Body of pancreas (tissue), 4 donors: Measurements from ENCODE around the gene VSTM4. TPM values are rescaled to one million over a fixed set of nuclear protein-coding genes. Genes with fewer than 3 reads are reported as not detected.

Experiments used
- ATAC-seq: fragments of 150-250 bp; one replicate; pipeline ENCODE4 v1.9.1; 2016
- DNase-seq, 4 donors: peaks; one replicate each; pipeline ENCODE4 v3.0.0-alpha.2; 2019
- H3K27ac ChIP-seq, 4 donors: fragments of 200-600 bp; sonication (generic); 1 replicate in 3 of 4; 2 replicates in 1 of 4; pipeline versions ENCODE4 v1.5.1 to v1.6.1; 2016 to 2019; ENCODE audit warnings: mild to moderate bottlenecking in 1 of 4, mixed read lengths in 1 of 4, moderate library complexity in 1 of 4
- H3K27me3 ChIP-seq, 2 donors: fragments of 200-600 bp; sonication (generic); one replicate each; pipeline ENCODE4 v1.6.0; 2016; ENCODE audit warnings: mild to moderate bottlenecking in 1 of 2
- H3K36me3 ChIP-seq, 2 donors: fragments of 200-600 bp; sonication (generic); replicated peaks in 1 of 2; 2 replicates each; pipeline ENCODE4 v1.5.1; 2016; ENCODE audit warnings: low read depth in 2 of 2; ENCODE audit not compliant: insufficient read depth in 1 of 2
- H3K4me1 ChIP-seq: fragments of 200-600 bp; sonication (generic); one replicate; pipeline ENCODE4 v1.6.0; 2016
- H3K4me3 ChIP-seq, 2 donors: fragments of 200-600 bp; sonication (generic); 1 replicate in 1 of 2; 2 replicates in 1 of 2; pipeline ENCODE4 v1.5.1; 2016 to 2019
- H3K9me3 ChIP-seq, 3 donors: fragments of 200-600 bp; sonication (generic); 1 replicate in 2 of 3; 2 replicates in 1 of 3; pipeline ENCODE4 v1.5.1; 2016
- POLR2A ChIP-seq, 3 donors: fragments of 450-650 bp; IDR thresholded peaks; one replicate each; pipeline ENCODE4 v1.6.1; 2016; ENCODE audit warnings: antibody characterized with exemption in 3 of 3, mild to moderate bottlenecking in 2 of 3
- WGBS, 2 donors: methylation state at CpG; one replicate each; pipeline ENCODE4 v1.1.5; 2017; 5-methylcytosine and 5-hydroxymethylcytosine counted together
- intact Hi-C: fragments of 100-400 bp; cut with DNase I; formaldehyde crosslinking; loops from one replicate; pipeline ENCODE4 v1.15.1; 2023
- total RNA-seq, 2 donors: library from RNA; depleted of rRNA; stranded (reverse); fragments of >200 nt; gene quantifications; one replicate each; pipeline ENCODE4 v1.1.0, GENCODE V29; 2016
- TF ChIP-seq, protein P1 (sequence below), 7 experiments: fragments of 450-650 bp in 4 of 7; fragments of 200-600 bp in 3 of 7; sonication (generic) in 3 of 7; IDR thresholded peaks; one replicate each; pipeline ENCODE4 v1.5.1; 2016 to 2019; ENCODE audit warnings: antibody characterized with exemption in 7 of 7

VSTM4 gene
- total RNA-seq, 2 donors from 2014 or later: 3.4 to 5.6 TPM

DNA sequence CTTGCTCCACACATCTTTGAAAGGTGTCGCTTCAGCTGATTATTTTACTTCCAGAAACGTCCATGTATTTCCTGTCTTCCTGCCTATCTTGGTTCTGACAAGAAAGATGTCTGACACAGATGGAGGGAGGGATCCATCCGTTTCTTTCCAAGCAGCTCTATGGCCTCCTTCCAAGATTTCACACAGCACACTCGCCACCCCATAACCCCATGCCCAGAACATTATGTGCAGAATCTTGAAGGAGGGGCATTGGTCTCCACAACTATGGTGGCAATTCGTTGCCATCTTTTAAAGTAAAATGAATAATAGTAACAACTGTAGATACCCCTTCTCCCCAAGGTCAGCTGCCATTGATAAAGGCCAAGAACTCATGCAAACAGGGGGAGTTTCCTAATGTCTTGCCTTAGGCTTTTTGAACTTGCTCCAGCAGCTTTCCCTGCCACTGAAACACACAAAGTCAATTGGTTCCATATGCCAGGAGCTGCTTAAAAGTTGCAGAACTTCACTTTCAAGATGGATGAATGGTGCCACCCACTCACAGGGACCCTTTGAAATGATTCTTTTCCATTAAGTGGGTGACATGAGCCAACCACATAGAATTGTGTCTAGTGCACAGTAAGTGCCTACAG is 60.0 kb downstream of the VSTM4 start:
- H3K27ac ChIP-seq: no peak overlapping the region
- no peaks in the 10 kb centered on the region for H3K36me3 ChIP-seq
- no peaks in the 10 kb centered on the region for H3K9me3 ChIP-seq
- no peak overlapping the region for H3K4me3 ChIP-seq
- DNase-seq: no peak
- TF ChIP-seq, protein P1, sequence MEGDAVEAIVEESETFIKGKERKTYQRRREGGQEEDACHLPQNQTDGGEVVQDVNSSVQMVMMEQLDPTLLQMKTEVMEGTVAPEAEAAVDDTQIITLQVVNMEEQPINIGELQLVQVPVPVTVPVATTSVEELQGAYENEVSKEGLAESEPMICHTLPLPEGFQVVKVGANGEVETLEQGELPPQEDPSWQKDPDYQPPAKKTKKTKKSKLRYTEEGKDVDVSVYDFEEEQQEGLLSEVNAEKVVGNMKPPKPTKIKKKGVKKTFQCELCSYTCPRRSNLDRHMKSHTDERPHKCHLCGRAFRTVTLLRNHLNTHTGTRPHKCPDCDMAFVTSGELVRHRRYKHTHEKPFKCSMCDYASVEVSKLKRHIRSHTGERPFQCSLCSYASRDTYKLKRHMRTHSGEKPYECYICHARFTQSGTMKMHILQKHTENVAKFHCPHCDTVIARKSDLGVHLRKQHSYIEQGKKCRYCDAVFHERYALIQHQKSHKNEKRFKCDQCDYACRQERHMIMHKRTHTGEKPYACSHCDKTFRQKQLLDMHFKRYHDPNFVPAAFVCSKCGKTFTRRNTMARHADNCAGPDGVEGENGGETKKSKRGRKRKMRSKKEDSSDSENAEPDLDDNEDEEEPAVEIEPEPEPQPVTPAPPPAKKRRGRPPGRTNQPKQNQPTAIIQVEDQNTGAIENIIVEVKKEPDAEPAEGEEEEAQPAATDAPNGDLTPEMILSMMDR (IDR thresholded peaks at IDR 0.05): no peak
- no peak for TF ChIP-seq POLR2A (IDR thresholded peaks at IDR 0.05)
- H3K4me1 ChIP-seq: no peaks in the 10 kb centered on the region
- H3K27me3 ChIP-seq: no peaks in the 10 kb centered on the region
- ATAC-seq: no peak
- intact Hi-C loops: no loop called here
- WGBS, 2 donors: 37 to 44% methylated on average over 5 of the region's 5 CpGs

DNA sequence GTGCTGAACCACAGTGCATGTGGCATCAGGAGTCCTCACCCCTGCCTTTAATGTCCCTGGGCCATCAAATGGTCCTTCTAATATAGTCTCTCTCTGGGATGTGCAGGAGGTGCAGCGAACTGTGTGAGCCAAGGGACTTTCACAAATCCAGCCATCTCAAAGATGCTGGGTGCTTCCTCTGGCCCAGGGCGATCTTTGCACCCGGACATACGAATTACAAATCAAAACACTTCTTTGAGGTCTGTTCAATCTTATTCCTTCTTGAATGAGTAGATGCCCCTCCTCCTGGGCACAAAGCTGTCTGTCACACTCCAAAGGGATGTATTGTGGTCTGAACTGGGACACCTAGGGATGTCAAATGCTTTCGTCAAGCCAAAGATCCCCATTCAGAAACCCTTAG is 60.6 kb downstream of the VSTM4 start:
- intact Hi-C loops: no loop called here
- no peaks in the 10 kb centered on the region for H3K9me3 ChIP-seq

DNA sequence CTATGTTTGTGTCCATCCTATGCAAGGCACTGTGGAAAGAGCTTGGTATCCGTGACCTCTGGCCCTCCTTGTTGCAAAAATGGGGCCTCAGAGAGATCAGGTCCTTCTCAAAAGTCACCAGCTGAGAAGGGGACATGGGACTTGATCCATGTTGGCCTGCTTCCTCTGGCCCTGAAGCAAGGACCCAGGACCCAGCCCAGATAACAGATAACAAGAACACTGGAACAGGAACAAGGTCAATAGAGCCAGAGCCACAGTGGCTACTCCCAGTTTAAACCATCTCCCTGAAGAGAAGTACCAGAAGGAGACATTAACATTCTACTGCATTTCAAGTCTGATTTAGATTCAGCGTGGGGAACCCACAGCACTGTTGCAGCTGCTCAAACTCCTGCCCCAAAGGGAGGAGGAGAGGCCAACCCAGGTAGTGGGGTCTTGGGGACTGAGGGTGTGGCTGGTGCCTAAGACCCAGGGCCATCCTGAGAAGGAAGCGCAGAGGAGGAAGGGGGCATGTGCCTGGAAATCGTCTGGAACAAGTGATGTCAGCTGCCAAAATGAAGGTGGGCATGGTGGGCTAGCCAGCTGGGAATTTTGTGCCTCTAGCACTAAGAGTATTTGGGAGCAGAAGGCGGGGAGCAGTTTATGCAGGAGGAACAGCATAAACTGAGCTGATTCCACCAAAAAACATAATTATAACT is 61.2 kb downstream of the VSTM4 start:
- Histone ChIP-seq H3K4me1 (no peaks in the 10 kb centered on the region), H3K27me3 (no peaks in the 10 kb centered on the region), H3K9me3 (no peaks in the 10 kb centered on the region), H3K27ac (no peak overlapping the region), H3K36me3 (no peaks in the 10 kb centered on the region), H3K4me3 (no peak overlapping the region)
- TF ChIP-seq, protein P1 (IDR thresholded peaks at IDR 0.05): no peak
- no peak for TF ChIP-seq POLR2A (IDR thresholded peaks at IDR 0.05)
- intact Hi-C loops: no loop called here
- DNase-seq (no peak), ATAC-seq (no peak)
- WGBS, 2 donors: 79 to 80% methylated on average over 5 of the region's 5 CpGs

More for the DNA sequence above, 60.6 kb downstream of the VSTM4 start:
- no peaks in the 10 kb centered on the region for H3K4me1 ChIP-seq
- no peaks in the 10 kb centered on the region for H3K27me3 ChIP-seq
- no peaks in the 10 kb centered on the region for H3K36me3 ChIP-seq
- no peak for ATAC-seq
- H3K4me3 ChIP-seq: no peak overlapping the region
- no peak for DNase-seq
- no peak overlapping the region for H3K27ac ChIP-seq
- WGBS, 2 donors: 85 to 87% methylated on average over 4 to 5 of the region's 5 CpGs
- TF ChIP-seq, protein P1 (IDR thresholded peaks at IDR 0.05): no peak
- no peak for TF ChIP-seq POLR2A (IDR thresholded peaks at IDR 0.05)

DNA sequence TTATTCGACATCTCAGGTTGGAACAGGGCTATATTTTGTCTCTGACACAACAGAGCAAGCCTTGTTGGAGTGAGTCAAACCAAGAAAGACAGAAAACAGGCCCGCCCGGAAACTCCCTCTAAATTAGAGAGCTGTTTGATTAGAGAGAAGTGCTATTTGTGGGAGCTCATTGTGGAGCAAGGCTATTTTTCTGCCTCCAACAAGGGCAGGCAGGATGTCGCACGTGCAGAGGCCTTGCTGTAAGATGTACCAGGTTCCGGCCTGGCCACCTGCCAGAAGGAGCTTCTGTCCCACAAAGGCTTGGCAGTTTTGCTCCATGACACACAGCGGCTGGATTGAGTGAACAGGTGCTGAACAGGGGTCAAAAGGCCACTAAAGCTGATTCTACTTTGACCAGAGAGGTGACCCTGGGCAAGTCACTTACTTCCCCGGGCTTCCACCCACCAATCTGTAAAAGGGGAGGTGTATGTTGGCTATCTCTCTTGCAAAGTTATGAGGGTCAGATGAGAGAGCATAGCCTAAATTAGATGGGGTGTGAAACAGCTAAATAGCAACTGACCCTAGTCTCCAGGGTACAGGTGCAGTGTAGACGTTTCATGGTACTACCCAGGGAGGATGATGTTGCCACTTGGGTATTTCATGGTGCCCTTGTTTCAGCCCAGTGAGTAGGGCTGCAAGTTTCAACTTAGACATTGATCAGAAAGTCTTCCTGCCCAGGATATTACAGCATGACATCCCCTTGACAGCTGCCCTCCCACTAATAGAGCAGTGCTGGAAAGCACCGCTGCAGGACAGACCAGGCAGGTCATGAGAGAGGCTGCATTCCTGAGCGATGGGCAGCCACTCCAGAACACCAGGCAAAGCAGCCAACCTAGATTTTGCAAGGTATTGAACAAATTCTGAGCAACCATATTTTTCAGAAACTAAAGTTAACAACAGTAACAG is 62.0 kb downstream of the VSTM4 start:
- H3K4me3 ChIP-seq: no peak overlapping the region
- no peak for TF ChIP-seq POLR2A (IDR thresholded peaks at IDR 0.05)
- TF ChIP-seq, protein P1 (IDR thresholded peaks at IDR 0.05): no peak
- H3K27me3 ChIP-seq: no peaks in the 10 kb centered on the region
- no peaks in the 10 kb centered on the region for H3K4me1 ChIP-seq
- no peaks in the 10 kb centered on the region for H3K9me3 ChIP-seq
- DNase-seq (peak in 1 of 4 donors; percentile 24), ATAC-seq (no peak)
- H3K36me3 ChIP-seq: no peaks in the 10 kb centered on the region
- 64 to 70% methylated on average over 11 of the region's 11 CpGs for WGBS, 2 donors
- H3K27ac ChIP-seq: no peak overlapping the region
- intact Hi-C loops: no loop called here
